Neuronal stem cell (in vitro differentiated cells): ENCODE data around the gene ERCC2.
A peak's percentile ranks its signal among the peaks of the same experiment; 100 is the strongest.

Source experiments
- DNase-seq: peaks from one replicate; pipeline ENCODE4 v3.0.0-alpha.2; 2013; ENCODE audit warnings: low spot score
- H2AFZ ChIP-seq: one replicate; pipeline ENCODE4 v1.6.1; 2013; ENCODE audit warnings: mild to moderate bottlenecking, low read length, inconsistent platforms
- H2AK5ac ChIP-seq: 2 replicates; pipeline ENCODE4 v1.6.1; 2013; ENCODE audit warnings: low read depth, mild to moderate bottlenecking, inconsistent platforms, low read length, moderate library complexity, mixed read lengths
- H2BK120ac ChIP-seq: 2 replicates; pipeline ENCODE4 v1.6.1; 2013; ENCODE audit warnings: low read depth, mild to moderate bottlenecking, inconsistent platforms, low read length, moderate library complexity, mixed read lengths
- H2BK12ac ChIP-seq: one replicate; pipeline ENCODE4 v1.6.1; 2013; ENCODE audit warnings: low read length, inconsistent platforms
- H2BK15ac ChIP-seq: 2 replicates; pipeline ENCODE4 v1.6.1; 2013; ENCODE audit warnings: mild to moderate bottlenecking, low read length, inconsistent platforms, mixed read lengths
- H2BK5ac ChIP-seq: one replicate; pipeline ENCODE4 v1.6.1; 2013; ENCODE audit warnings: inconsistent platforms, mild to moderate bottlenecking, low read length, moderate library complexity
- H3K14ac ChIP-seq: one replicate; pipeline ENCODE4 v1.6.1; 2013; ENCODE audit warnings: low read length, inconsistent platforms
- H3K18ac ChIP-seq: 2 replicates; pipeline ENCODE4 v1.6.1; 2013; ENCODE audit warnings: low read length, inconsistent platforms
- H3K23ac ChIP-seq: 2 replicates; pipeline ENCODE4 v1.6.1; 2013; ENCODE audit warnings: low read depth, mild to moderate bottlenecking, mixed read lengths, low read length, inconsistent platforms; ENCODE audit not compliant: poor library complexity
- H3K27ac ChIP-seq: replicated peaks from 3 replicates; pipeline ENCODE4 v1.5.1; 2013; ENCODE audit warnings: low read length, inconsistent platforms
- H3K27me3 ChIP-seq, 3 experiments: 2 replicates each; pipeline ENCODE4 v1.6.1; 2013; ENCODE audit warnings: low read length in 3 of 3, mild to moderate bottlenecking in 2 of 3, inconsistent platforms in 1 of 3, low read depth in 1 of 3, mixed read lengths in 1 of 3, moderate library complexity in 1 of 3; ENCODE audit not compliant: control insufficient read depth in 3 of 3, insufficient read depth in 3 of 3
- H3K36me3 ChIP-seq, 2 donors: replicated peaks in 1 of 2; 2 replicates each; pipeline ENCODE4 v1.6.1; 2013; ENCODE audit warnings: low read length in 2 of 2; ENCODE audit not compliant: control insufficient read depth in 2 of 2, insufficient read depth in 2 of 2
- H3K4ac ChIP-seq: 2 replicates; pipeline ENCODE4 v1.6.1; 2013; ENCODE audit warnings: inconsistent platforms, mild to moderate bottlenecking, low read length, moderate library complexity
- H3K4me1 ChIP-seq, 2 donors: 1 replicate in 1 of 2; 2 replicates in 1 of 2; pipeline ENCODE4 v1.6.1; 2013; ENCODE audit warnings: low read length in 2 of 2, low read depth in 1 of 2; ENCODE audit not compliant: control insufficient read depth in 2 of 2, insufficient read depth in 1 of 2
- H3K4me2 ChIP-seq: one replicate; pipeline ENCODE4 v1.6.1; 2013; ENCODE audit warnings: mild to moderate bottlenecking, low read length, inconsistent platforms; ENCODE audit not compliant: insufficient read depth, poor library complexity, severe bottlenecking
- H3K4me3 ChIP-seq, 2 donors: 2 replicates each; pipeline ENCODE4 v1.5.1; 2013; ENCODE audit warnings: low read length in 2 of 2, mild to moderate bottlenecking in 2 of 2, inconsistent platforms in 1 of 2, moderate library complexity in 1 of 2
- H3K79me1 ChIP-seq: one replicate; pipeline ENCODE4 v1.6.1; 2013; ENCODE audit warnings: low read depth, mild to moderate bottlenecking, inconsistent platforms, low read length, moderate library complexity
- H3K9ac ChIP-seq: one replicate; pipeline ENCODE4 v1.6.1; 2013; ENCODE audit warnings: mild to moderate bottlenecking, low read depth, low read length, inconsistent platforms; ENCODE audit not compliant: poor library complexity
- H3K9me3 ChIP-seq, 2 donors: replicated peaks in 1 of 2; 2 replicates each; pipeline versions ENCODE3 to v1.6.1; 2013; ENCODE audit warnings: low read length in 2 of 2, mild to moderate bottlenecking in 2 of 2, inconsistent platforms in 1 of 2, low read depth in 1 of 2, mixed read lengths in 1 of 2, moderate library complexity in 1 of 2; ENCODE audit not compliant: control insufficient read depth in 2 of 2, insufficient read depth in 1 of 2
- H4K8ac ChIP-seq: one replicate; pipeline ENCODE4 v1.6.1; 2013; ENCODE audit warnings: low read depth, mild to moderate bottlenecking, inconsistent platforms, low read length, moderate library complexity
- H4K91ac ChIP-seq: one replicate; pipeline ENCODE4 v1.6.1; 2013; ENCODE audit warnings: low read length, low read depth, mild to moderate bottlenecking, inconsistent platforms; ENCODE audit not compliant: poor library complexity
- WGBS, 2 donors: extraction: QIAGEN DNeasy Blood & Tissue Kit; methylation state at CpG; one replicate each; pipeline ENCODE4 v1.1.7; 2013; ENCODE audit warnings: missing lambda C conversion rate in 2 of 2, mixed read lengths in 1 of 2; ENCODE audit not compliant: insufficient read length in 2 of 2, insufficient replicate concordance in 1 of 2; ENCODE audit errors: extremely low coverage in 2 of 2; 5-methylcytosine and 5-hydroxymethylcytosine counted together

Gene ERCC2

GRCh38 chr19:45352062-45352461 lies 18.3 kb downstream of the ERCC2 start:
- peaks cover 0 to 6% of the 10 kb centered on the region in 2 donors for H3K4me1 ChIP-seq
- WGBS, 2 donors: no CpG with 5 or more reads among the region's 15 CpGs
- peak overlapping the region; percentile 30 for H3K23ac ChIP-seq
- H4K8ac ChIP-seq: no peak overlapping the region
- H3K14ac ChIP-seq: no peak overlapping the region
- H3K36me3 ChIP-seq: peaks cover 46 to 76% of the 10 kb centered on the region in 2 donors
- H3K27ac ChIP-seq: no peak overlapping the region
- no peaks in the 10 kb centered on the region for H3K79me1 ChIP-seq
- H3K4ac ChIP-seq: no peak overlapping the region
- no peak overlapping the region for H2AK5ac ChIP-seq
- H2BK120ac ChIP-seq: no peak overlapping the region
- no peak overlapping the region for H3K4me2 ChIP-seq
- H3K9me3 ChIP-seq: peaks cover 0 to 4% of the 10 kb centered on the region in 2 donors
- no peak overlapping the region for H2AFZ ChIP-seq
- H3K18ac ChIP-seq: no peak overlapping the region
- no peak overlapping the region for H3K9ac ChIP-seq
- H2BK15ac ChIP-seq: no peak overlapping the region
- no peak overlapping the region for H3K4me3 ChIP-seq
- no peak for DNase-seq
- H3K27me3 ChIP-seq: no peaks in the 10 kb centered on the region
- H2BK5ac ChIP-seq: no peak overlapping the region
- no peak overlapping the region for H2BK12ac ChIP-seq
- no peak overlapping the region for H4K91ac ChIP-seq

GRCh38 chr19:45351401-45351952 lies 18.9 kb downstream of the ERCC2 start:
- no peak overlapping the region for H3K4me2 ChIP-seq
- H3K27ac ChIP-seq: no peak overlapping the region
- H3K79me1 ChIP-seq: no peaks in the 10 kb centered on the region
- no CpG with 5 or more reads among the region's 13 CpGs for WGBS, 2 donors
- no peak for DNase-seq
- H2AK5ac ChIP-seq: no peak overlapping the region
- H4K91ac ChIP-seq: no peak overlapping the region
- no peak overlapping the region for H2AFZ ChIP-seq
- H3K4ac ChIP-seq: no peak overlapping the region
- H3K14ac ChIP-seq: no peak overlapping the region
- H4K8ac ChIP-seq: no peak overlapping the region
- H3K4me3 ChIP-seq: no peak overlapping the region
- H3K27me3 ChIP-seq: peaks cover 0 to 4% (median 0%) of the 10 kb centered on the region in 3 experiments
- H3K36me3 ChIP-seq: peaks cover 41 to 70% of the 10 kb centered on the region in 2 donors
- H2BK12ac ChIP-seq: no peak overlapping the region
- H3K4me1 ChIP-seq: peaks cover 0 to 6% of the 10 kb centered on the region in 2 donors
- no peak overlapping the region for H3K18ac ChIP-seq
- no peak overlapping the region for H3K9ac ChIP-seq
- H3K23ac ChIP-seq: no peak overlapping the region
- peaks cover 0 to 4% of the 10 kb centered on the region in 2 donors for H3K9me3 ChIP-seq
- no peak overlapping the region for H2BK120ac ChIP-seq
- no peak overlapping the region for H2BK15ac ChIP-seq
- H2BK5ac ChIP-seq: no peak overlapping the region

GRCh38 chr19:45350477-45351058 lies 19.8 kb downstream of the ERCC2 start:
- no peak overlapping the region for H2AFZ ChIP-seq
- no peak overlapping the region for H3K14ac ChIP-seq
- H3K36me3 ChIP-seq: peaks cover 33 to 61% of the 10 kb centered on the region in 2 donors
- H4K91ac ChIP-seq: no peak overlapping the region
- no peak overlapping the region for H3K4me3 ChIP-seq
- H2AK5ac ChIP-seq: no peak overlapping the region
- no peak overlapping the region for H2BK15ac ChIP-seq
- H2BK12ac ChIP-seq: no peak overlapping the region
- no peaks in the 10 kb centered on the region for H3K79me1 ChIP-seq
- peaks cover 0 to 4% of the 10 kb centered on the region in 2 donors for H3K9me3 ChIP-seq
- H3K9ac ChIP-seq: no peak overlapping the region
- H3K4me2 ChIP-seq: no peak overlapping the region
- peaks cover 0 to 12% (median 2%) of the 10 kb centered on the region in 3 experiments for H3K27me3 ChIP-seq
- H3K4ac ChIP-seq: no peak overlapping the region
- WGBS, 2 donors: no CpG with 5 or more reads among the region's 17 CpGs
- no peak for DNase-seq
- H3K4me1 ChIP-seq: peaks cover 0 to 6% of the 10 kb centered on the region in 2 donors
- H2BK120ac ChIP-seq: no peak overlapping the region
- H4K8ac ChIP-seq: no peak overlapping the region
- no peak overlapping the region for H2BK5ac ChIP-seq
- no peak overlapping the region for H3K18ac ChIP-seq
- H3K23ac ChIP-seq: peak overlapping the region; percentile 37
- H3K27ac ChIP-seq: no peak overlapping the region

- H2AFZ ChIP-seq: no peak overlapping the region
- H2BK12ac ChIP-seq: no peak overlapping the region
- no peak overlapping the region for H2AK5ac ChIP-seq
- DNase-seq: no peak
- peaks cover 26 to 52% of the 10 kb centered on the region in 2 donors for H3K36me3 ChIP-seq
- H2BK5ac ChIP-seq: no peak overlapping the region
- H3K14ac ChIP-seq: no peak overlapping the region
- no peak overlapping the region for H3K9ac ChIP-seq
- H2BK120ac ChIP-seq: no peak overlapping the region
- no peak overlapping the region for H2BK15ac ChIP-seq
- H3K79me1 ChIP-seq: no peaks in the 10 kb centered on the region
- H3K4me3 ChIP-seq: no peak overlapping the region
- no peak overlapping the region for H3K4me2 ChIP-seq
- H4K8ac ChIP-seq: no peak overlapping the region
- H3K27me3 ChIP-seq: peaks cover 0 to 21% (median 2%) of the 10 kb centered on the region in 3 experiments
- WGBS, 2 donors: no CpG with 5 or more reads among the region's 17 CpGs
- peaks cover 0 to 6% of the 10 kb centered on the region in 2 donors for H3K4me1 ChIP-seq
- H3K27ac ChIP-seq: no peak overlapping the region
- peak overlapping the region; percentile 48 for H3K23ac ChIP-seq
- H4K91ac ChIP-seq: no peak overlapping the region
- H3K4ac ChIP-seq: no peak overlapping the region
- H3K9me3 ChIP-seq: no peaks in the 10 kb centered on the region
- peak overlapping the region; percentile 53 for H3K18ac ChIP-seq
These were observed 20.9 kb downstream of the ERCC2 start for GRCh38 chr19:45349430-45349941.
